Left cardiac atrium (tissue), 4 donors: ENCODE measurements around the gene CTAG1B. TPM values are rescaled to one million over a fixed set of nuclear protein-coding genes. Genes with fewer than 3 reads are reported as not detected.
A peak's percentile ranks its signal among the peaks of the same experiment; 100 is the strongest.
"Not testable (repeated sequence)": the region's sequence is repeated elsewhere in the genome, so short reads cannot be mapped to it uniquely, and the experiment has no call there.

Experiments
- ATAC-seq, 2 donors: fragments of 200-7000 bp; cut with Tn5 transposase; one replicate each; pipeline ENCODE4 v1.9.1; 2020; ENCODE audit warnings: mild to moderate bottlenecking in 2 of 2, moderate library complexity in 2 of 2
- DNase-seq: peaks from one replicate; pipeline ENCODE4 v3.0.0-alpha.2; 2020
- intact Hi-C, 2 donors: fragments of 100-400 bp; cut with DNase I; formaldehyde crosslinking; loops; one replicate each; pipeline versions ENCODE4 v1.14.1 to v1.15.1; 2022 to 2023
- total RNA-seq, 2 donors: library from RNA; stranded (reverse); fragmentation: NEBNext Ultra II Directional; extraction: Animal tissue kit (Norgen Biotek cat#: 25700); gene quantifications; one replicate each; pipeline ENCODE4 v1.2.1, GENCODE V29; 2021
- donor health status: DM: no; HTN: yes; CAD: no.
- donor health status: DM: no; HTN: yes; CAD: no; lungs with severe emphysema.
- donor health status: DM: yes; HTN: yes; CAD: no.
- donor health status: Dilated cardiomyopathy.

The CTAG1B gene
- total RNA-seq, 2 donors from 2014 or later: not detected

- DNase-seq (no peak), ATAC-seq (no peak)
- intact Hi-C loops: no loop called here
Observed at GRCh38 chrX:154595559-154596249, 23.4 kb downstream of the CTAG1B start.

DNA sequence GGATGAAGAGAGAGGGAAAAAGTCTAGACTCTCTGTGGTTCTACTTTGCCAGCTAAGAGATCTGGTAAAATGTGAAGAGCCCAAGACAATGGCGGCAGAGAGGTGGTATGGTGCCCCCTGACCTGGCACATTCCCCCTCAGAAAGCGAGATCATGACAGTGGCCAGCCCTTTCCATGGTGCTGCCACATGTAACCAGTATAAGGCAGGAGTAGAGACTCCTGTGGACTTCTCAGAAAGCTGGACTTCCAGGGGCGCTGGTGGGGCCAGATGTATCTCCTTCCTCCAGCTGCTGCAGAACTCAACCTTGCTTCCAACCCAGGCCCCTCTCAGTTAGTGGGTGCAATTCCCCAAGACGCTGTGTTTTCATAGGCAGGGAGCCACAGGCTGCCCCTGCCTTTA lies 24.6 kb downstream of the CTAG1B start:
- ATAC-seq: no peak
- DNase-seq: no peak
- intact Hi-C loops: no loop called here

GRCh38 chrX:154593201-154593600 lies 25.9 kb downstream of the CTAG1B start:
- DNase-seq: no peak
- no peak for ATAC-seq
- intact Hi-C loops: no loop called here

DNA sequence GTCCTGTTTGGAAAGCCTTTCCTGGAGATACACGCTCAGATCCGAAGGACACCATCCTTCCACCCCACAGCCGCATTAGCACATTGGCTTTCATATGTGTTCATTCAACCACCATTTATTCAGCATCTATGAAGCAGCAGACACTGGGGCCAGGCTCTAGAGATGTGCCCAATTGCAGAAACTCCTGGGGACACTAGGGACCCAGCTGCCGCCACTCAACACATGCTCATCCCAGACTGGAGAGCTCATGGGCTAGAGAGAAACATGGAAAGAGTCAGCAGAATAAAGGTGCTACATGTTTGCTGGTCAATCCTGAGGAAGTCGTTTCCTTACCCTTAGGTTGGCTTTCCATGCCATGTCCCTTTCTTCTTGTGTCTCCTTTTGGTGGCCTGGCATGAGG lies 26.6 kb downstream of the CTAG1B start:
- intact Hi-C loops: no loop called here
- ATAC-seq (no peak), DNase-seq (no peak)

DNA sequence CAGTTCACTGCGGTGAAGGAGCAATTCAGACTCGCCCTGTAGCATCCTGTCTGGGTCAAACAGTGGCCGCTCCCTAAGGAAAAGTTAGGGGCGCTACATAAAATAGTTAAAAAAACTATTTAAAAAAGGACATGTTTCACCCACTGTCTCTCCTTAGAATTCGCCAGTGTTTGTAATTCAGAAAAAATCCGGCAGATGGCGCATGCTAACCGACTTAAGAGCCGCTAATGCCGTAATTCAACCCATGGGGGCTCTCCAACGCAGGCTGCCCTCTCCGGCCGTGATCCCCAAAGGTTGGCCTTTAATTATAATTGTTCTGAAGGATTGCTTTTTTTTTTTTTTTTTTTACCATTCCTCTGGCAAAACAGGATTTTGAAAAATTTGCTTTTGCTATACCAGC lies 28.7 kb downstream of the CTAG1B start:
- intact Hi-C loops, ATAC-seq, DNase-seq: not testable (repeated sequence)

GRCh38 chrX:154584585-154585183 lies 34.4 kb downstream of the CTAG1B start, which contains the start of gene CTAG1A:
Gene CTAG1A (plus strand): TSS chrX:154585133. CDS start chrX:154585207, 74 bp downstream.
- ATAC-seq, intact Hi-C loops, DNase-seq: not testable (repeated sequence)

GRCh38 chrX:154582994-154583393 lies 36.1 kb downstream of the CTAG1B start:
- intact Hi-C loops, DNase-seq: not testable (repeated sequence)
- peak in 1 of 2 donors; percentile 49 for ATAC-seq

GRCh38 chrX:154575076-154575475 lies 44.0 kb downstream of the CTAG1B start:
- ATAC-seq: peak; percentile 50 to 59
- intact Hi-C loops, DNase-seq: not testable (repeated sequence)

DNA sequence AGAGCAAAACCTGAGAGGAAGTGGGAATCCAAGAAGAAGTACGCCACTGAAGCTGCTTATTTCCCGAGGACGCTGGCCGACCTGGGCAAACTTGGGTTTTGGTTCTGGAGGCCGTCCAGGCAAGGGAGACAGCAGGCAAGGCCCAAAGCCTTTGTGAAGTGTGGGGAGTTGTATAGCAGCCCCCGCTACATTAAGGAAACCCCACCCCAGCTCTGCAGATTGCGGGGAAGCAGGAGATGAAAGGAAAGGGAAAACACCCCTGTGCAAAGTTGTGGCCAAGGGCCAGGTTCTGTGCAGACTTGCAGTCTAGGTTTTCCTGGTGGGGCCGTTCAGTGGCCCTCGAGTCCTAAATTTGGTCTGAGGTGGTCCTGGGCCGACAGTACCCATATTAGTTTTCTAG lies 46.0 kb downstream of the CTAG1B start:
- DNase-seq, ATAC-seq, intact Hi-C loops: not testable (repeated sequence)

- intact Hi-C loops, DNase-seq: not testable (repeated sequence)
- peak in 1 of 2 donors; percentile 48 for ATAC-seq
Observed at GRCh38 chrX:154570361-154570760, 48.7 kb downstream of the CTAG1B start.

Other genes starting within 250 kb of the CTAG1B start
- gene FLNA, start 244.6 kb downstream of the CTAG1B start, total RNA-seq: 100 to 1,000 TPM; 406 to 476 TPM
- gene EMD, start 240.0 kb downstream of the CTAG1B start, total RNA-seq: 10 to 100 TPM; 54.5 to 70.9 TPM
- 1,000 to 10,000 TPM; 2,090 to 2,230 TPM for gene RPL10, start 220.9 kb downstream of the CTAG1B start, total RNA-seq
- gene DNASE1L1, start 210.0 kb downstream of the CTAG1B start, total RNA-seq: 10 to 100 TPM; 41.9 to 42.8 TPM
- gene TAFAZZIN, start 207.7 kb downstream of the CTAG1B start, total RNA-seq: 10 to 100 TPM; 36.6 to 41.2 TPM
- gene ATP6AP1, start 190.6 kb downstream of the CTAG1B start, total RNA-seq: 10 to 100 TPM; 70.8 to 86.0 TPM
- 10 to 100 TPM; 76.8 to 98.5 TPM for gene GDI1, start 182.1 kb downstream of the CTAG1B start, total RNA-seq
- 10 to 100 TPM; 48.7 to 58.9 TPM for gene FAM50A, start 175.1 kb downstream of the CTAG1B start, total RNA-seq
- gene PLXNA3, start 161.0 kb downstream of the CTAG1B start, total RNA-seq: 10 to 100 TPM; 24.0 to 28.1 TPM
- gene LAGE3, start 140.0 kb downstream of the CTAG1B start, total RNA-seq: 10 to 100 TPM; 17.7 TPM
- gene UBL4A, start 132.7 kb downstream of the CTAG1B start, total RNA-seq: 10 to 100 TPM; 44.4 to 48.4 TPM
- 10 to 100 TPM; 15.1 to 18.4 TPM for gene SLC10A3, start 128.7 kb downstream of the CTAG1B start, total RNA-seq
- gene FAM3A, start 103.0 kb downstream of the CTAG1B start, total RNA-seq: 10 to 100 TPM; 44.4 to 51.0 TPM
- 10 to 100 TPM; 30.4 to 36.0 TPM for gene G6PD, start 72.4 kb downstream of the CTAG1B start, total RNA-seq
- 10 to 100 TPM; 17.1 to 21.1 TPM for gene IKBKG, start 71.7 kb downstream of the CTAG1B start, total RNA-seq
- gene CTAG1A, start 34.1 kb downstream of the CTAG1B start, total RNA-seq: not detected
- not detected for gene CTAG2, start 34.3 kb upstream of the CTAG1B start, total RNA-seq
- 10 to 100 TPM; 10.2 to 18.1 TPM for gene GAB3, start 131.8 kb upstream of the CTAG1B start, total RNA-seq
- 10 to 100 TPM; 19.5 to 34.3 TPM for gene DKC1, start 143.6 kb upstream of the CTAG1B start, total RNA-seq
- gene MPP1, start 186.2 kb upstream of the CTAG1B start, total RNA-seq: 10 to 100 TPM; 36.1 to 40.0 TPM
- not detected for gene SMIM9, start 215.4 kb upstream of the CTAG1B start, total RNA-seq